Gastrocnemius medialis (tissue), 4 donors: ENCODE results near the gene RBMS3.

Experiments used
- CTCF ChIP-seq, 5 experiments: fragments of 450-650 bp in 3 of 5; fragments of 200-600 bp in 2 of 5; sonication (generic) in 2 of 5; IDR thresholded peaks in 4 of 5; conservative IDR thresholded peaks in 1 of 5; 1 replicate in 4 of 5; 2 replicates in 1 of 5; pipeline ENCODE4 v1.5.1; 2016 to 2019; ENCODE audit warnings: antibody characterized with exemption in 5 of 5, mild to moderate bottlenecking in 3 of 5, moderate library complexity in 3 of 5
- POLR2A ChIP-seq, 2 donors: fragments of 450-650 bp; IDR thresholded peaks; one replicate each; pipeline ENCODE4 v1.6.1; 2017; ENCODE audit warnings: antibody characterized with exemption in 2 of 2, mild to moderate bottlenecking in 2 of 2, moderate library complexity in 2 of 2

GRCh38 chr3:29976871-29977270 is 696.0 kb downstream of the RBMS3 start:
- TF ChIP-seq CTCF (IDR thresholded peaks at IDR 0.05 in 4 of 5, conservative IDR thresholded peaks at IDR 0.05 in 1 of 5) (no peak), POLR2A (IDR thresholded peaks at IDR 0.05) (no peak)
